GM19372 (cell line): ENCODE data around the gene KRTAP12-3.
"Not testable (repeated sequence)": the region's sequence is repeated elsewhere in the genome, so short reads cannot be mapped to it uniquely, and the experiment has no call there.

Experiments
- ATAC-seq: cut with Tn5 transposase; IDR thresholded peaks from one replicate; pipeline ENCODE4 v1.9.1; 2021; ENCODE audit warnings: mild to moderate bottlenecking, low read depth, moderate library complexity; ENCODE audit not compliant: unreplicated experiment

The KRTAP12-3 gene, protein sequence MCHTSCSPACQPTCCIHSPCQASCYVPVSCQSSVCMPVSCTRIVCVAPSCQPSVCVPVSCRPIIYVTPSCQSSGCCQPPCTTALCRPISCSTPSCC

DNA sequence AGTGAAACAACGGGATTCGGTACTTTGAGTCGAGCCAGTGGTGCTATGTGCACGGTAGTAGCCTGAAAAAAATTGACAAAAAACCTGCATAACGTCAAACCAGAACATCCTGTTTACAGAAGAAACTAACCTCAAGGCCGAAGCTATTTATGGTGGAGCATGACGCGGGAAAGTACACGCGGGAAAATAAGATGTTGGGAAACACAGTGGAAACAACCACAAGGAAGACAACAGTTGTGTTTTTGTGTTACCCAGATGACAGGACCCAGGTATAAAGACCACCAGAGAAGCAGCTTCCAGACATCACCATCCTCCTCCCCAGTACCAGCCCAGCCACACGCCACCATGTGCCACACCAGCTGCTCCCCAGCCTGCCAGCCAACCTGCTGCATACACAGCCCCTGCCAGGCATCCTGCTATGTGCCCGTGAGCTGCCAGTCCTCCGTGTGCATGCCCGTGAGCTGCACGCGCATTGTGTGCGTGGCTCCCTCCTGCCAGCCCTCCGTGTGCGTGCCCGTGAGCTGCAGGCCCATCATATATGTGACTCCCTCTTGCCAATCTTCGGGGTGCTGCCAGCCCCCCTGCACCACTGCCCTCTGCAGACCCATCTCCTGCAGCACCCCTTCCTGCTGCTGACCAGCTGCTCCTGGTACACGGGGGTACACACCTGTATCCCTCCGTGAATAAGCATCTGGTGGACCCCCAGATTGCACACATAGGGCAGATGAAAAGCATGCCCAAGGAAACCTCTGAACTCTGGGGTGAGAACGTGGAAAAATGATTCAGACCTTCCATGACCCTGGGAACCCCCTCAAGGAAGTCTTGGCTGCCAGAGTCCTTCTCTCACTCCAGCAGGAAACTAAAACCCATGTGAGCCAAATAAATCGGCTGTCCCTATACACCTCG is at the start of gene KRTAP12-3:
KRTAP12-3 (plus strand) TSS at position 298 of the 906 bp plus-strand sequence; CDS start at position 346, 48 bp downstream.
- ATAC-seq, result no peak

- no peak for ATAC-seq
Measured at GRCh38 chr21:44609193-44609592, 48.5 kb upstream of the KRTAP12-3 start.

DNA sequence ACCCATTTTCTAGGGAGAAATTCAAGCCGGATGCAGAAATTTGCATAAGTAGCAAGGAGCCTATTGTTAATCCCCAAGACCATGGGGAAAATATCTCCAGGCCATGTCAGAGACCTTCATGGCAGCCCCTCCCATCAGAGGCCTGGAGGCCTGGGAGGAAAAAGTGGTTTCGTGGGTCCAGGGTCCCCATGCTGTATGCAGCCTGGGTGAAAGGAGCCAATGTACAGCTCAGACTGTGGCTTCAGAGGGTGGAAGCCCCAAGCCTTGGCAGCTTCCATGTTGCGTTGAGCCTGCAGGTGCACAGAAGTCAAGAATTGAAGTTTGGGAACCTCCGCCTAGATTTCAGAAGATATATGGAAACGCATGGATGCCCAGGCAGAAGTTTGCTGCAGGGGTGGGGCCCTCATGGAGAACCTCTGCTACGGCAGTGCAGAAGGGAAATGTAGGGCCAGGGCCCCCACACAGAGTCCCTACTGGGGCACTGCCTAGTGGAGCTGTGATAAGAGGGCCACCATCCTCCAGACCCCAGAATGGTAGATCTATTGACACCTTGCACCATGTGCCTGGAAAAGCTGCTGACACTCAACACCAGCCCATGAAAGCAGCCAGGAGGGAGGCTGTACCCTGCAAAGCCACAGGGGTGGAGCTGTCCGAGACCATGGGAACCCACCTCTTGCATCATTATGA is 47.4 kb upstream of the KRTAP12-3 start:
- ATAC-seq, result not testable (repeated sequence)

DNA sequence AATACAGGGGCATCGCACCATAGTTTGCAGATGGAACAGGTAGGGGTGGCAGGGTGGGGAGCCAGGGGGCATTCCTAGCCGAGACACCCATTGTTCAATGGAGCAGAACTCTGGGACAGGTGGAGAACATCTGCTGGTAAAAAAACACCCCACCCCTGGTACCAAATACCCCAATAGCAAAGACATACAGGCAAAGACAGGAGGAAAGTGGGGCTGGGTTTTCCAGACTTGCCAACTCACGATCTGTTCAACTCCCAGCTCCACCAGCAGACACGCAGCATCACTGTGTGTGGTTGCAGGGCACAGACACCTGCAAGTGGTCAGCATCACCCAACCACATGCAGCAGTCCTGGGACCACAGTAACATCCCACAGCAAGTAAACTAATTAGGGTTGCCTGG is 46.2 kb upstream of the KRTAP12-3 start:
- no peak for ATAC-seq

DNA sequence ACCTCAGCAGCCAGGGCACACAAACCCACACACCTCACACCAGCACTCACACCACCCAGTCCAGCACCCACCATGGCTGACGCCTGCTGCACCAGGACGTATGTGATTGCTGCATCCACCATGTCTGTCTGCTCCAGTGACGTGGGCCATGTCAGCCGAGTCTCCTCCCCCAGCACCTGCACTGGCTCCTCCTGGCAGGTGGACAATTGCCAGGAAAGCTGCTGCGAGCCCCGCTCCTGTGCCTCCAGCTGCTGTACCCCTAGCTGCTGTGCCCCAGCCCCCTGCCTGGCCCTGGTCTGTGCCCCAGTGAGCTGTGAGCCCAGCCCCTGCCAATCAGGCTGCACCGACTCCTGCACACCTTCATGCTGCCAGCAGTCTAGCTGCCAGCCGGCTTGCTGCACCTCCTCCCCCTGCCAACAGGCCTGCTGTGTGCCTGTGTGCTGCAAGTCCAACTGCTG is 45.7 kb upstream of the KRTAP12-3 start, which contains the start of gene KRTAP10-8:
KRTAP10-8 (plus strand) TSS at position 51 of the 458 bp plus-strand sequence; CDS start at position 73, 22 bp downstream.
- ATAC-seq, result no peak

- ATAC-seq, result no peak
Measured at GRCh38 chr21:44612669-44613229, 45.0 kb upstream of the KRTAP12-3 start.

GRCh38 chr21:44613386-44614155 is 44.2 kb upstream of the KRTAP12-3 start:
- ATAC-seq, result no peak

DNA sequence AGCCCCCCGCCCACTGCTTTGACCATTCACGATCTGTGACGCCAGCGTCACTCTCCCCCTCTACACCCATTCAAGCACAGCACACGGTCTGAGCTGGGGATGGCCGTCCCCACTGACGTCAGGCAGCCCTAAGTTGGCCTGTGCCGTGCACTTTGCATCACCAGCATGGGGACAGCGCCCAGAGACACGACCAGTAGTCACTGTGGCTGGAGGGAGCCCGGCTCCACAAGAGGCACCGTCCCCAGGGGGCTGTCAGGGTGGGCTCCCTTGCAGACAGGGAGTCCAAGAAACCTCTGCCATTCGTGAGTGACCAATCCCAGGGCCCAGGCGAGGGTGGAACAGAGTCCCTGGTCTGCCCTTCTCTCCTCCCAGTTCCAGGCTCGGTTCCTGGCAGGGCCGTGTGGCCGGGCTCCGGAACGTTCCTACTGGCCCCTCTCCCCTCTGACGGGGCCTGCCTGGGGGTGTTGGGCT is 43.5 kb upstream of the KRTAP12-3 start:
- ATAC-seq, result no peak

- ATAC-seq, result no peak
Measured at GRCh38 chr21:44614961-44615391, 42.8 kb upstream of the KRTAP12-3 start.

- ATAC-seq, result no peak
Measured at GRCh38 chr21:44615466-44615865, 42.3 kb upstream of the KRTAP12-3 start.

GRCh38 chr21:44615911-44616590 is 41.7 kb upstream of the KRTAP12-3 start:
- no peak for ATAC-seq

DNA sequence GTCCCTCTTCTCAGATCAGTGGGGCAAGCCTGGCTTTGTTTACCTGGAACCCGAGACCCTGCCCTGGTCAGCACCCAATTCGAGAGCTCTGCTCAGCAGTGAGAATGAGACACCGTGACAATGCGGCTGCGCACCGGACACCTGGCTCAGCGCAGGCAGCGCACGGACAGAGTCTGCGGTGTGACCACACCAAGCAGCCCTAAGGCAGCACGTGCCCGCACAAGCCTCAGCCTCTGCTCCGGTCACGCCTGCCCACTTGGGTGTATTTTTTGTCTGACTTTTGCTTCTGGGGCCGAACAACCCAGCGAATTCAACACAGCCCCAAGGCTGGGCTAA is 41.2 kb upstream of the KRTAP12-3 start:
- ATAC-seq, result no peak

DNA sequence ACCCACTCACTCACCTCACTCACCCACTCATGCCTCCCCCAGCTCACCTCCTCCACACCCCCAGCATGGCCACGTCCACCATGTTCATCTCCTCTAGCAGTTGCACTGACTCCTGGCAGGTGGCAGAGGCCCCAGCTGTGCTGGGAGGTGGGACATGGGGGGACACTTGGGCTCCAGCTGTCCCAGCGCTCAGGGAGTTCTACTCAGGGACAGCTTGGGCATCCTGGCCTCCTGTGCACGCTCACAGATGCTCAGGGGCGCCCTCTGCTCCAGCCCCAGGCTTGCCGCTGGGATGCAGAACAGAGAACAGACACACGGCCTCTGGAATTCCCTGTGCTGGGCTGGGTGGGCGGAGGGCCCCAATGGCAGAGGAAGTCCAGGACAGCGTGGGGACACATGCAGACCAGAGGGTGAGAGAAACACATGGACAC is 40.6 kb upstream of the KRTAP12-3 start:
- ATAC-seq, result no peak

DNA sequence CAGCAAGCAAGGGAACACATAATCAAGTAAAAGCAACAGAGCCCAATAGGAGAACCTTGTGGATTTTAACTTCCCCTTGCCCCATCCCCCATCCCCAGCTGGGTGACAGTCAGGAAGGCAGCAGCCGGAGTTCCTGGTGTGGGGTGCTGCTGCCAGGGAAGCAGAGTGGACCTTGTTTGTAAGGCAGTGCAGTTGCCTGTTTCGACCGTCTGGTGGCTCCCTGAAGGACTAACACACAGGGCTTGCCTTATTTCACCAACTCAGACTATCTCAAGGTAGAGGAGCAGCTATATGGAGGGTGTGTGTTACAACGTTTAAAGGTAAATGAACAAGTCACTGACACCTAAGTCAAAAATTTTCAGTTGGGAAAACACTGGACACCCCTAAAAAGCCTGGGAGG is 39.2 kb upstream of the KRTAP12-3 start:
- no peak for ATAC-seq

GRCh38 chr21:44618909-44619308 is 38.8 kb upstream of the KRTAP12-3 start:
- ATAC-seq, result no peak

DNA sequence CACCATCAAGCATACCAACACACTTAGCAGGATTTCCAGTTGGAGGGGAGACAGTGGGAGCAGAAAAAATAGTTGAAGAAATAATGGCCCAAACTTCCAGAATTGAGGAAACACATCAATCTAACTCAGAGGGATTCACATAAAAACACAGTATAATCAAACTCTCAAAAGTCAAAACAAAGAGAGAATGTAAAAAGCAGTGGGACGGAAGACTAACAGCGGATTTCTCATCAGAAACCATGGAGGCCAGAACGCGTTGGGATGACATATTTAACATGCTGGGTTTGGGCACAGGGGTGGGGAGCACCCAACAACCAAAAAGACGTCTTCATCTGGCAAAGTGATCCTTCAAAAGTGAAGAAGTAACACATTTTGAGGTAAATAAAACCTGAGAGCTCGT is 37.8 kb upstream of the KRTAP12-3 start:
- ATAC-seq, result no peak

DNA sequence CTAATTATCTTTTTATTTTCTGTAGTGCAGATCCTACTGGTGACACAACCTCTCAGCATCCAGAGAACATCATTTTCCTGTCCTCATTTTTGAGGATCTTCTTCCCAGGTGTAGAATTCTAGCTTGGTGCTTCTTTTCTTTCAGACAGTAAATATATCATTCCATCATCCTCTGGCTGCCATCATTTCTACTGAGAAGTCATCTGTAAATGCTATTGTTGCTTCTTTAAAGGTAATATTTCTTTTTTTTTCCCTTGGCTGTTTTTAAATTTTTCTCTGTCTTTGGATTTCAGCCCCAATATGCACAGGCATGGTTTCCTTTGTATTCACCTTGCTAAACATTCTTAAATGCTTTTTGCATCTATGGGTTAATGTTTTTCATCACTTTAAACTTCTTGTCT is 34.2 kb upstream of the KRTAP12-3 start:
- no peak for ATAC-seq

- ATAC-seq, result no peak
Measured at GRCh38 chr21:44625756-44626155, 32.0 kb upstream of the KRTAP12-3 start.

GRCh38 chr21:44626262-44626661 is 31.5 kb upstream of the KRTAP12-3 start:
- ATAC-seq, result no peak
